ENCODE data around the gene HRH1. TPM values are rescaled to one million over a fixed set of nuclear protein-coding genes. Genes with fewer than 3 reads are reported as not detected.

HRH1 gene
- total RNA-seq, 1 donor from 2014 or later: 1.4 TPM

DNA sequence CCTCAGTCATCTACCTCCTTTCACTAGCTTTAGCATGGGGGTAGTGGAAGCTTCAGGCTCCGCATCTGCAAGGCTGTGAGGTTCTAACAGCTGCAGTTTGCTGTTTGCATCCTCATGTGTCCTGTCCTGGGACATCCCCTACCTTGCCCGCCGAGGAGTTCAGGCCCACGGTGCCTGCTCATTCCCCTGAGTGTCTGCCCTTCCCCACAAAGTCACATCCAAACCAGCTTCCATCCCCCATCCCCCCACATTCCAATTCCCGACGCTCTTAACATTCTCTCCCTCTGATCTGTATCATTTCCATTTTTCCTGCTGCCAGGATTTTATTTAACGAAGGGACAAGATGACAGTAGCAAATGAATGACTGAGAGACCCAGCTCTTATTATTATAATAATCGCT is 43.8 kb downstream of the HRH1 start:
- Histone ChIP-seq H3K9me3 (replicated peaks) (peaks cover 7% of the 10 kb centered on the region), H3K4me3 (no peak overlapping the region), H3K36me3 (no peaks in the 10 kb centered on the region), H3K27me3 (ENCODE audit: low read depth) (peaks cover 26% of the 10 kb centered on the region), H3K27ac (replicated peaks) (no peak overlapping the region), H3K4me1 (peaks cover 31% of the 10 kb centered on the region)
- intact Hi-C loops (cut with micrococcal nuclease): no loop called here
- DNase-seq: no peak
- TF ChIP-seq, protein P1, sequence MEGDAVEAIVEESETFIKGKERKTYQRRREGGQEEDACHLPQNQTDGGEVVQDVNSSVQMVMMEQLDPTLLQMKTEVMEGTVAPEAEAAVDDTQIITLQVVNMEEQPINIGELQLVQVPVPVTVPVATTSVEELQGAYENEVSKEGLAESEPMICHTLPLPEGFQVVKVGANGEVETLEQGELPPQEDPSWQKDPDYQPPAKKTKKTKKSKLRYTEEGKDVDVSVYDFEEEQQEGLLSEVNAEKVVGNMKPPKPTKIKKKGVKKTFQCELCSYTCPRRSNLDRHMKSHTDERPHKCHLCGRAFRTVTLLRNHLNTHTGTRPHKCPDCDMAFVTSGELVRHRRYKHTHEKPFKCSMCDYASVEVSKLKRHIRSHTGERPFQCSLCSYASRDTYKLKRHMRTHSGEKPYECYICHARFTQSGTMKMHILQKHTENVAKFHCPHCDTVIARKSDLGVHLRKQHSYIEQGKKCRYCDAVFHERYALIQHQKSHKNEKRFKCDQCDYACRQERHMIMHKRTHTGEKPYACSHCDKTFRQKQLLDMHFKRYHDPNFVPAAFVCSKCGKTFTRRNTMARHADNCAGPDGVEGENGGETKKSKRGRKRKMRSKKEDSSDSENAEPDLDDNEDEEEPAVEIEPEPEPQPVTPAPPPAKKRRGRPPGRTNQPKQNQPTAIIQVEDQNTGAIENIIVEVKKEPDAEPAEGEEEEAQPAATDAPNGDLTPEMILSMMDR (IDR thresholded peaks at IDR 0.05; ENCODE audit: borderline replicate concordance): no peak

DNA sequence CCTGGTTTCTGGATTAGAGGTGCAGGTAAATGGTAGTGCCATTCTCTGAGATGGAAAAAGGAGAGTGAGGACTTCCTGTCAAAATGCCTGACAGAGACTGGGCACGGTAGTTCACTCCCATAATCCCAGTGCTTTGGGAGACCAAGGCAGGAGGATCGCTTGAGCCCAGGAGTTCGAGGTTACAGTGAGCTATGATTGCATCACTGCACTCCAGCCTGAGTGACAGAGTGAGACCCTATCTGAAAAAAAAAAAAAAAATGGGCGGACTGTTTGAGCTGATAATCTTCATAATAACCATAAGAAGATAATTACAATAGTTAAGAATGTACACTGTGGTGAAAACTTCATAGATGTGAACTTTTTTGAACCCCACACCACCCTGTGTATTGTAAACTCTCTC is 44.2 kb downstream of the HRH1 start:
- H3K27ac ChIP-seq (replicated peaks): no peak overlapping the region
- intact Hi-C loops (cut with micrococcal nuclease): no loop called here
- no peaks in the 10 kb centered on the region for H3K36me3 ChIP-seq
- H3K27me3 ChIP-seq (ENCODE audit: low read depth): peaks cover 26% of the 10 kb centered on the region
- DNase-seq: no peak
- H3K9me3 ChIP-seq (replicated peaks): peaks cover 4% of the 10 kb centered on the region
- H3K4me3 ChIP-seq: no peak overlapping the region
- TF ChIP-seq, protein P1 (IDR thresholded peaks at IDR 0.05; ENCODE audit: borderline replicate concordance): no peak
- peaks cover 31% of the 10 kb centered on the region for H3K4me1 ChIP-seq

DNA sequence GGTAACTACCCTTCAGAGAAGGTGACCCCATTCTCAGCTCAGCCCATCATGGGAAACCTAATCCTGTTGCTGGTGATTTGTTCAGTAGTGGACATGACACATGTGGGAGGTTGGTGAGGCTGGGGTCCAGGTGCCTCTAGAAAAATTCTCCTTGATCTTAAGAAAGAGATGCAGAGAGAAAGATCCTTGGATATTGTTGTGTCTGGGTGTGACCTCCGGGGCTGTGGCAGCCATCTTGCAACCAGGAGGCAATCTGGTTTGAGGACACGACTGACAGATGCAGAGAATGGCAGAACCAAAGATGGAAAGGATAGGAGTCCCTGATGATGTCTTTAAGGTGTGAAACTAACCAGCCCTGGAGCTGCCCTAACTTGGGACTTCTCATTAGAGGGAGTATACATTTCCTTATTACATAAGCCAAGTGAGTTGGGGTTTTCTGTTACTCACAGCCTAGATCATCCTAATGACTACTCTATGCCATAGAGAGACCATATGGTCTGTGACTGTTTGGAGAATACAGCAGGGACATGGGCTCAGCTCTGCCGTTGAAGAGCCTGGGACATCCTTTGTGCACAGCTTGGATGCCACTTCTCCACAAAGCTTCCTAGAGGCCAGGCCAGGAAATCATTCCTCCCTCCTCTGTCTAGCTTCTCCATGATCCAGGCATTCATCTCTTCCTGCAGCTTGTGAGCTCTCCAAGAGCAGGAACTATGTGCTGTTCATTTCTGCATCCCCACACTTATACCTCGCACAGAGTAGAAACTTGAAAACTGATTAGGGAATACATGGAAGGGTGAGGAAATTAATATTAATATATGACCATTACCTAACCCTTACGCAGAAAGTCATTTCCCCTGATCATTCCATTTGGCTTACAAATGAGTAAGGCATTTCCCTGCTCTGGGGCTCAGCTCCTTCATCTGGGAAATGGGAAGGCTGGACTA is 45.9 kb downstream of the HRH1 start:
- intact Hi-C loops (cut with micrococcal nuclease): no loop called here
- no peaks in the 10 kb centered on the region for H3K36me3 ChIP-seq

DNA sequence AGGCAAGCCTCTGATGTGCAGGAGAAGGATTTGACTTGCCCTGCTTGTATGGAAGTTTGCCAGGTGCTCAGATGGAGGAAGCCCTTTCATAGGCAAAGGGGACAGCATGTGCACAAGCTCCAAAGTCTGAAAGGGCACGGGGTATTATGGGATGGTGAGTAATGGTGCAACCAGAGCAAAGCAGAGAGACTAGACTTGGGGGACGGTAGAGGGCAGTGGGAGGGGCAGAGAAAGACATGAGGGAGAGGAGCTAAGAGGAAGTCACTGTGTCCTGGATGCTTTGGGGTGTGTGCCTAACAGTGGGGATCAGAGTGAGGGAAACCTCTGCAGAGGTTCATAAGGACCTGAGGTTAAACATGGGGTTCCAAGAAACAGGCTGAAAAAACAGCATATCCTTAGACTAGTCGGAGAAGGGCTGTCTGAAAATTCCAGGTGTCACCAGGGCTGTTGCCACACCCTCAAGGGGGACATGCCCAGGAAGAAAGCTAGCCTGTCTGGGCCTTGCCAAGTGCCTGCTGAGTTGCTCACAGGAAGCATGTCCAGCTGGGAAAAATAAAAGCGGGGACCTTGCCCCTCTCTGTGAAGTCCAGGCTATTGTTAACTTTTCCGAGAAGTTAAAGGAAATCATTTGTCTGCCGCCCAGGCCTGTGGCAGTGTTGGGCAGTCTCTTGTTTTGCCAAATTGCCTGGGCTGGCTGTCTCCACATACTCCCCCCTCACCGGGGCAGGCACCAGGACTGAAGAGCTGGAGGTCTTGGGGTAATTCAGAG is 47.1 kb downstream of the HRH1 start:
- DNase-seq: no peak
- peak overlapping the region; percentile 70 for H3K27ac ChIP-seq (replicated peaks)
- peaks cover 22% of the 10 kb centered on the region for H3K4me1 ChIP-seq
- H3K4me3 ChIP-seq: no peak overlapping the region
- H3K36me3 ChIP-seq: no peaks in the 10 kb centered on the region
- TF ChIP-seq, protein P1 (IDR thresholded peaks at IDR 0.05; ENCODE audit: borderline replicate concordance): no peak
- no peaks in the 10 kb centered on the region for H3K9me3 ChIP-seq (replicated peaks)
- intact Hi-C loops (cut with micrococcal nuclease): no loop called here
- H3K27me3 ChIP-seq (ENCODE audit: low read depth): peaks cover 6% of the 10 kb centered on the region

More for the DNA sequence above, 45.9 kb downstream of the HRH1 start:
- H3K27ac ChIP-seq (replicated peaks): peak overlapping the region; percentile 70
- H3K9me3 ChIP-seq (replicated peaks): no peaks in the 10 kb centered on the region
- TF ChIP-seq, protein P1 (IDR thresholded peaks at IDR 0.05; ENCODE audit: borderline replicate concordance): no peak
- peaks cover 30% of the 10 kb centered on the region for H3K4me1 ChIP-seq
- peaks cover 17% of the 10 kb centered on the region for H3K27me3 ChIP-seq (ENCODE audit: low read depth)
- DNase-seq: no peak
- H3K4me3 ChIP-seq: no peak overlapping the region

DNA sequence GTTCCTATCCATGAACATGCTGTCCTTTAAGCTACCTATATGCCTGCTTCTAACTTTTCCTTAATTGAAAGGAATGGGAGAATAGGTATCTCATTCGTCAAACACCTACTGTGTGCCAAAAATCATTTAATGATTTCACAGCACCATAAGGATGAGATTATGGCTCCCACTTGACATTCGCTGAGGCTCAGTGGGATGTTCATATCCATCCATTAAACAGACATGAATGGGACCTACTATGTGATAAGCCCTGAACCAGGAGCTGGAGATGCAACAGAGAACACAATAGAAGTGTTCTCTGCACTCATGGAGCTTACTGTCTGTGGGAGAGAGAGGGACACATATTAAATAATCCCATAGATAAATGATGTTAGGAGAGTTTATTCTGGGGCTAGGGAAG is 49.7 kb downstream of the HRH1 start:
- Histone ChIP-seq H3K36me3 (no peaks in the 10 kb centered on the region), H3K27me3 (ENCODE audit: low read depth) (no peaks in the 10 kb centered on the region), H3K4me1 (peaks cover 20% of the 10 kb centered on the region), H3K9me3 (replicated peaks) (no peaks in the 10 kb centered on the region), H3K27ac (replicated peaks) (no peak overlapping the region), H3K4me3 (no peak overlapping the region)
- DNase-seq: no peak
- TF ChIP-seq, protein P1 (IDR thresholded peaks at IDR 0.05; ENCODE audit: borderline replicate concordance): no peak
- intact Hi-C loops (cut with micrococcal nuclease): no loop called here
